Measurements from ENCODE around the gene SYF2.
"Not testable (repeated sequence)": the region's sequence is repeated elsewhere in the genome, so short reads cannot be mapped to it uniquely, and the experiment has no call there.

The SYF2 gene

GRCh38 chr1:25246600-25247023, 14.3 kb upstream of the SYF2 start:
- no peak for DNase-seq (ENCODE audit: low spot score)

DNA sequence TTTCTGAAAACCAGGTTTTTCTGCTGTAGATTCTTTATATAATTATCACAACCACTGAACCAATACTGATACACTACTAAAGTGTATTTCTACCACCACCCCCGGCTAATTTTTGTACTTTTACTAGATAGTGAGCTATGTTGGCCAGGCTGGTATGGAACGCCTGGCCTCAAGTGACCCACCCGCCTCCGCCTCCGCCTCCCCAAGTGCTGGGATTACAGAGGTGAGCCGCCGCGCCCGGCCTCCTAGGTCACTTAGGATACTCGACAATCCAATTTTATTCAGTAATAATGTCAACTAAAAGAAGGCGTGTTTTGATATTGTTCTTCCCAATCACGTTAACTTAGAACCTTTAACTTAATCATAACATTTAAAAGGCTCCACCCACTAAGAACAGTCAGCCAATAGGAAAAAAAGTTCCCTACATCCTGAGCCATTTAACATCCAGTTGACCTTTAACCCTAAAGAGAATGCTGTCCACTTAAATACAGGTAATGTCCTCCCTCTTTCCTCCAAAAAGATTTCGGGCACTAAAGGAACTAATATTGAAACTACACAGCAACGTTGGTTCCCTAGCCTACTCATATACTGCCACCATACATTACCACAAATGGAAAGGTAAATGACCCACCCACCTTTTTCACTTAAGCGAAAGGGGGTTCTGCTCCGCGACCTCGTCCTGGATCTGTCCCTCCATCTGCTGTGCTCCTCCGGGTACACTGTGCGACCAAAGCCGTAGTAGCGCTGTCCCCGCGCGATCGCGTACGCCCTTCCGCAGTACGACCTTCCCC, 13.7 kb upstream of the SYF2 start:
- DNase-seq (ENCODE audit: low spot score): peak; percentile 45

- DNase-seq (ENCODE audit: low spot score): no peak
These were observed 13.1 kb upstream of the SYF2 start for GRCh38 chr1:25245393-25245792.

GRCh38 chr1:25243907-25244306, 11.6 kb upstream of the SYF2 start:
- DNase-seq (ENCODE audit: low spot score): no peak

DNA sequence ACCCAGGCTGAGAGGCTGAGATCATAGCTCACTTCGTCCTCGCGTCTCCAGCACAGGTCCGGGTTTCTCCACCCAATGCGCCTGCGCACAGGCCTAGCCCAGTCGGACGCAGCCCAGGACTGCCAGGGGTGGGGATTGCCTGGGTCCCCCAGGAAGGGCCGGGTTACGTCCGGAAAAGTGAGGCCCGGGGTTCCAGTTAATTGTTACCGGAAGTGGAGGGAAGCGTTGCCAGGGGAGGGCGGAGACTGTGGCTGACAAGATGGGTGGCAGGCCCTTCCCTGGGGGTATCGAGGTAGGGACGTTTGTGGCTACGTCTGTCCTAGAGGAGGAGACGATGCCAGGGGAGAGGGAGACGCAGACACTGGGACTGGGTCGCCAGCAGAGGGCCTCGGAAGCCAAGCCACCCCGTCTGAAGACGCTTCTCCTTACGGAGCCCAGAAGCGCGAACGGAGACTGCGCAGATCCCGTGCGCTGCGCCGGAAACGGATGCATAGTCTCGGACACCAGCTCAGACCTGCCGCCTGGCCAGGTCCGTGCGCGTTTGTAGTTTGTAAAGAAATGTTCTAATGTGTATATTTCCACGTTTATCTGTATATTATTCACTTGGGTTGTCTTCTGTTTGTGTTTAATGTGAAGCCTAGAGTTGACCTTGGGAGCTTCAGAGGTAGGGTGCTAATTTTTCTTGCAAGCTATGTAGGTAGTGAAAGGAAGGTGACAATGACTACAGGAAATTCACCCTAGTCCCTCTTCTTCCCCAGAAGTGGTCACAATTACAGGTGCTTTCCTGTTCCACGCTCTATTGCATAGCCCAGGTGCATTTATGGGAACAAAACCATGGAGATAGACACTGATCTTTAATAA, 7.6 kb upstream of the SYF2 start:
- DNase-seq (ENCODE audit: low spot score): peak; percentile 72

- no peak for DNase-seq (ENCODE audit: low spot score)
These were observed 5.7 kb upstream of the SYF2 start for GRCh38 chr1:25238046-25238445.

- not testable (repeated sequence) for DNase-seq (ENCODE audit: low spot score)
These were observed 4.0 kb upstream of the SYF2 start for GRCh38 chr1:25236261-25236660.

- not testable (repeated sequence) for DNase-seq (ENCODE audit: low spot score)
These were observed 3.1 kb upstream of the SYF2 start for GRCh38 chr1:25235411-25235810.

DNA sequence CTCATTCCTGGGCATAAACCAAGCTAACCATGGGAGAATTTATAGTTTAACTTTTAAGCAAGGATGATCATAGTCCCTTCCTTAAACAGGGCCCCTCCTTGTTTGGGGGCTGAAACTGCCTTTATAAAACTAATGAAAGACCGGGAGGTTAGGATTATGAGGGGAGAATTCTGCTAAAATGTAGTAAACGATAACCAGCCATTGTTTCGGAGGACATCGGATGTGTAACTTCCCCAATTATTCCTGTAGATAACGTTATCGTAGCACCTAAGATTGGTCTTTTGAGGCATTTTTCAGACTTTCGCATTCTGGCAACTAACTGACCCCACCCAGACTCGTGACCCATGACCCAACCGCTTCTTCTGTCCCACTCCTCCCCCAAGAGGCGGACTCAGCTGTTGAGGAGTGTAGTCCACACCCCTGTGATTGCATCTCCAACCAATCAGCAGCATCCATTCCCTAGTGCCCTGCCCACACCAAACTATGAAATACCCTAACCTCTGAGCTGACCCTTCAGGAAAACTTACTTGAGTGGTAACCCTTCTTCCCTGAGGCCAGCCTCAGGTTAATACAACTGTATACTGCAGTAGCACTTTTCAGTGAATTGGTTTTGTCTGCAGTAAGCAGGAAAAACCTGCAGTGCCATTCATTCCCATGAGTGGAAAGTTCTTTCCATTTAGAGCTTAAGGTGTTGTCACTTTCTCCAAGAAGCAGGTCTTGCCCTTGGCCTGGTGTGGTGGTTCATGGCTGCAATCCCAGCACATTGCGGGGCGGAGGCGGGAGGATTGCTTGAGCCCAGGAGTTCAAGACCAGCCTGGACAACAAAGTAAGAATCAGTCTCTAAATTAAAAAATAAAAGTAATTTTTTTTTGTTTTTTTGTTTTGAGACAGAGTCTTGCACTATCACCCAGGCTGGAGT, 823 bp upstream of the SYF2 start:
- peak; percentile 78 for DNase-seq (ENCODE audit: low spot score)

DNA sequence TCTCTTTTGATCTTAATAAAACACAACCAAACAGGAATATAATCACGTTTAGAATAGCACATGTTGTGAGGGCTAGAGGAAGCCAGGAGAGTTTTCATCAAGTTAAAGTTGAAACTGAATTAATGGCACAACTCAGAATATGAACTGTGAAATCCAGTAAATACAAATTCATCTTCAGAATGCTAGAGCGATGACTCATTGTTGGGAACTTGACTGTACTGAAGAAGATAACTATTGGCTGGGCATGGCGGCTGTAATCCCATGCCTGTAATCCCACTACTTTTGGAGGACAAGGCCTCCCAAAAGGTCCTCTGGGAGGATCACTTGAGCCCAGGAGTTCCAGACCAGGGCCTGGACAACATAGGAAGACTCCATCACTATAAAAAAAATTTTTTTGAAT, 8.8 kb downstream of the SYF2 start:
- DNase-seq (ENCODE audit: low spot score): no peak

GRCh38 chr1:25222606-25223005, 9.7 kb downstream of the SYF2 start:
- DNase-seq (ENCODE audit: low spot score): no peak

GRCh38 chr1:25220666-25221065, 11.6 kb downstream of the SYF2 start:
- DNase-seq (ENCODE audit: low spot score): no peak

- DNase-seq (ENCODE audit: low spot score): no peak
These were observed 12.5 kb downstream of the SYF2 start for GRCh38 chr1:25219661-25220251.

- no peak for DNase-seq (ENCODE audit: low spot score)
These were observed 14.6 kb downstream of the SYF2 start for GRCh38 chr1:25217598-25218232.

- DNase-seq (ENCODE audit: low spot score): no peak
These were observed 15.3 kb downstream of the SYF2 start for GRCh38 chr1:25217015-25217414.

GRCh38 chr1:25216123-25216522, 16.2 kb downstream of the SYF2 start:
- no peak for DNase-seq (ENCODE audit: low spot score)

- no peak for DNase-seq (ENCODE audit: low spot score)
These were observed 19.6 kb downstream of the SYF2 start for GRCh38 chr1:25212725-25213124.

DNA sequence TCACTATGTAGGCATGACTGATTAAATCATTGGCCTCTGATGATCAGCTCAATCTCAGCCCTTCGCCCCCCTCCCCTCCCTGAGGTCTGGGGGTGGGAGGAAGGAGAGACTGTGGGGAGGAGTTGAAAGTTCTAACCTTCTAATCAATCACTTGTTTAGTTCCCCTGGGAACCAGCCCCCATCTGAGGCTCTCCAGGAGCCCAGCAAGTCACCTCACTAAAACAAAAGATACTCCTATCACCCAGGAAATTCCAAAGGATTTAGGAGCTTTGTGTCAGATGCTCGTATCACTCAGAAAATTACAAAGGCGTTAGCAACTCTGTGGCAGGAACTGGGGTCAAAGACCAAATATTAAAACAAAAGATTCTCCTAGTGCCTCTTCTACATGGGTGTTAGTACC, 21.6 kb downstream of the SYF2 start:
- no peak for DNase-seq (ENCODE audit: low spot score)

DNA sequence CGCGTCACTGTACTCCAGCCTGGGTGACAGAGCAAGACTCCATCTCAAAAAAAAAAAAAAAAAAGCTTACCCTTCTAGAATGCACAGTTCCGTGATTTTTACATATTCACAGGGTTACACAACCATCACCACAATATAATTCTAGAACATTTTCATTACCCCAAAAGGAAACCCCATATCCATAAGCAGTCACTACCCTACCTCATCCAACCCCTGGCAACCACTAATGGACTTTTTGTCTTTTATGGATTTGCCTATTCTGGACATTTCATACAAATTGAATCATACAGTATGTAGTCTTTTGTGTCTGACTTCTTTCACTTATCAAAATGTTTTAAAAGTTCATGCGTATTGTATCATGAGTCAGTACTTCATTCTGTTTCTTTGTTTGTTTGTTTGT, 22.8 kb downstream of the SYF2 start:
- DNase-seq (ENCODE audit: low spot score): no peak

GRCh38 chr1:25208561-25209222, 23.6 kb downstream of the SYF2 start:
- no peak for DNase-seq (ENCODE audit: low spot score)

DNA sequence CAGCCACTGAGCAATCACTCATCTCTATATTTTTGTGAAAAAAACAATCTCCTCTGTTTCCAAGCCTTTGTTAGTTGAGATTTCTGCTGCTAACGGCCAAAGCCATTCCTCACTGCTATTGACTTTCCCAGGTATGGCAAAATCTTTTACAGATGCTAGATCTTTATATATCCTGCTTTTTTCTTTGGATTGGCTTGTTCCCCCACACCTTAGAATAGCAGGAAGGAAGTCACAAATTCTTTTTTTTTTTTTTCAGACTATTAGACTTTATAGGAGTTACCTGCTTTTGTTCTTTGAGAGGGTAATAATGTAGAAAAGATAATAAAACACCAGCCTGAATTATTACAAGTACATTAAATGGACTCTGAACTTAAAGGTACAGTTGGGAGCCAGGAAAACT, 24.2 kb downstream of the SYF2 start:
- DNase-seq (ENCODE audit: low spot score): no peak
